Memory B cell (primary cell): ENCODE measurements around the gene HJURP.

ENCODE experiments used
- ATAC-seq: fragments of 150-1000 bp; cut with Tn5 transposase; 2 replicates; pipeline ENCODE4 v1.10.0; 2021; ENCODE audit warnings: low read depth, mild to moderate bottlenecking, moderate library complexity
- DNase-seq, 2 donors: peaks; one replicate each; pipeline ENCODE4 v3.0.0; 2022; ENCODE audit warnings: low spot score in 2 of 2
- H3K27ac Mint-ChIP-seq: one replicate; pipeline ENCODE4 v1.8.0; 2022; ENCODE audit warnings: mild to moderate bottlenecking, moderate library complexity, mixed read lengths
- H3K27me3 Mint-ChIP-seq: one replicate; pipeline ENCODE4 v1.8.0; 2022; ENCODE audit warnings: mixed read lengths
- H3K36me3 Mint-ChIP-seq: one replicate; pipeline ENCODE4 v1.8.0; 2022; ENCODE audit warnings: mild to moderate bottlenecking, mixed read lengths
- H3K4me1 Mint-ChIP-seq: one replicate; pipeline ENCODE4 v1.8.0; 2022; ENCODE audit warnings: mixed read lengths
- H3K4me3 Mint-ChIP-seq: one replicate; pipeline ENCODE4 v1.8.0; 2022; ENCODE audit warnings: mild to moderate bottlenecking, moderate library complexity, mixed read lengths
- H3K9me3 Mint-ChIP-seq: one replicate; pipeline ENCODE4 v1.8.0; 2022; ENCODE audit warnings: mixed read lengths

The HJURP gene

DNA sequence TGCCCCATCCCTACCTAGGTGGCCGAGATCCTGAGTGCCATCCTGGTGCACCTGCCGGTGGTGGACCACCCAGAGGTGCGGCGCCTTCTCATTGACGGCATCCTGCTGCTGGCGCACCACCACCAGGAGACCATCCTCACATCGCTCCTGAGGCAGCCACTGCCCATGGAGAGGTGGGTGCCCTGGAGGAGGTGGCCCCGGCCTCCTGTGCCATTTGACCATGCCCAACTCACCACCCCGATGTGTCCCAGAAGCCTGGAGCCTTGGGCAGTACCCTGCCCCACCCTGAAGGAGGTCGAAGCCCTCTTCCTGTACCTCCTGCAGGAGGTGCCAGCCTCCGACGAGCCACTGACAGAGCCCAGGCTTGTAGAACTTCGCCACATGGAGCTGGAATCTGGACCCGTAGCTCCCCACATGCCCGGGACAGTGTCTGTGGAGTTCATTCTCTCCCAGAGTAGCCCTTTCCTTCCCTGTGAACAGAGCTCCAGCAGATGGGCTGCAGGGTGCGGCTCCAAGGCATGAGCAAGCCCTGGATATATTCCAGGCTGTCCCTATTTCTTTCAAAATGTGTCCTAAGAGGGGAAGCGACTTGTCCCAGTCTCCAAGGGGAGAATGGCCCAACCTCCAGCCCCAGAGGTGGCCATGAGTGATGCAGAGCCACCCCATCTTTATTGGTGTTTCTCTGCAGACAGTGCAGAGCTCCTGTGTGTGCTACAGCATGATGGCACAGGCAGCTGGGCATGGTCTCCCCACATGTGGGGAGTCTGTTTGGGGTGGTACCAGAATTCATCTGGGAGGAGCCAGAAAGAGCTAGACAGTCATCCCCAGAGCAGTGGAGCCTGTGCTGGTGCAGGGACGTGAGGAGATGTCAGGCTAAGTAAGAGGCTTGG lies 34.2 kb downstream of the HJURP start:
- no peak overlapping the region for H3K4me3 Mint-ChIP-seq
- H3K4me1 Mint-ChIP-seq = no peaks in the 10 kb centered on the region
- H3K27me3 Mint-ChIP-seq = peaks cover 11% of the 10 kb centered on the region
- H3K36me3 Mint-ChIP-seq = no peaks in the 10 kb centered on the region
- no peaks in the 10 kb centered on the region for H3K9me3 Mint-ChIP-seq
- DNase-seq = no peak
- H3K27ac Mint-ChIP-seq = no peak overlapping the region
- ATAC-seq = no peak

DNA sequence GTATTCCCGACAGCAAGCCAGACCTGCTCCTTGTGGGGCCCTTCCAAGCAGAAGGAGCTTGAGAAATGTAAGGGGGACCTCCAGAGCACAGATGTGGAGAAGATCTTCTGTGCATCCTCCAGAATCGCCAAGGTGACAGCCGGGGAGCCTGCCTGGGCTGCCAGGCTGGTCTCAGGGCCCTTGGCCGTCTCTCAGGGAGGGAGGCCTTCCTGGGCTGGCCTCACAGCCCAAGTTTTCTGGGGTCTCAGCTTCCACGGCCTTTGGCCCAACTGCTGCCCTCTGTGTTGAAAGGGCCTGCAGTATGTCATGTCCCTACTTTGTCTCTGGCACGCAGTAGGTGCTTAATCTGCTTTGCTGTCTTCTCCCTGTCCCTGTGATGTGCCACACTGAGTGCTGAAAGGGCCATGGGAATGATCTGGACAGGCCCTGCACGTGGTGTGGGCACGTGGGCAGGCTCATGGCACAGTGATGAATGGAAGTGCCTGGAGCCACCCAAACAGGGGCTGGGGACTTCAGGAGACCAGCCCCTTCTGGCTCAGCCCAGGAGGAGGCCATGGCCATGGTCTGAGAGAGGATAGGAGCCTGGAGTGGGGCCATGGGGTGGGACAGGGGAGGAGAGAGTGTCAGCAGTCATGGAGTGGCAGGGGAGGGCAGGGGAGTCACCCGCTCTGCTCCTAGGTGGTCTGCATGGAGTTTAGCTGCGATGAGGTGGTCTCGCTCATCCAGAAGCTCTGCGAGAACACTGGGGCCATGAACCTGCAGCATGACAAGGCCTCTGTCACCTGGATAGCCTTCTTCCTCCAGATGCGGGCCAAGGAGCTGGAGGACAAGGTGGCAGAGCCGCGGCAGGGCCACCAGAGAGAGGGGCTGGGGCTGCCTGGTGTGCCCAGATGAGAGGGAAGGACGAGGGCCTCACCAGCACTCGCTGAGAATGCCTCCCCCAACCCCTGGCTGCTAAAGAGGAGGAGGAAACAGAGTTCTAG lies 35.4 kb downstream of the HJURP start:
- DNase-seq (no peak), ATAC-seq (no peak)
- Mint-ChIP-seq H3K27me3 (peaks cover 11% of the 10 kb centered on the region), H3K4me3 (no peak overlapping the region), H3K9me3 (no peaks in the 10 kb centered on the region), H3K27ac (no peak overlapping the region), H3K36me3 (no peaks in the 10 kb centered on the region), H3K4me1 (no peaks in the 10 kb centered on the region)

DNA sequence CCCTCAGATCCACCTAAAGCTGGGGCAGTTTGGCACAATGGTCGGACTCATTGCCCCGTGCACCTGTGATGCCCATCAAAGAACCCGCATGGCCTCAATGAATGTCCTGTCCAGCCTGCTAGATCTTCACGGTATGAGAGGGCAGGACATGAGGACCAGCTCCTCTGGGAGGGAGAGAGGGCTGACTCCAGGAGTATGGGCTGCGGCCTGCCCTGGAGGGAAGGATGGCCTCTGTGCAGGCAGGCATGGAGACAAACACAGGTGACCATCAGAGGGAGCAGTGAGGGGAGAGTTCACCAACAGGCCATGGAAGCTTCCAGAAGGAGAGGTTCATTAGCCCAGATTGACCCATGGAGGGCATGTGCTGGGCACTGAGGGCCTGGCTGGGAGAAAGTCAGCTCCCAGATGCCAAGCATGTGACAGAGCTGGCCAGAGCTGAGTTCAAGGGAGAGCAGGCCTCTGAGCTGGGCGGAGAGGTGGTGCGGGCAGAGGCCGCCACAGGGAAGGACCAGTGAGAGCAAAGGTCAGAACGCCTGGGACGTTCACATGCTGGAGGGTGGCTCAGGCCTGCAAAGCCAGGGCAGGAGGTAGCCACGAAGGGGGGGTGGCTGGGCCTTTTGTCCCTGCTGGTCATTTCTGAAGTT lies 36.2 kb downstream of the HJURP start:
- Mint-ChIP-seq H3K36me3 (no peaks in the 10 kb centered on the region), H3K27me3 (peaks cover 11% of the 10 kb centered on the region), H3K9me3 (no peaks in the 10 kb centered on the region), H3K4me3 (no peak overlapping the region), H3K4me1 (no peaks in the 10 kb centered on the region), H3K27ac (no peak overlapping the region)
- DNase-seq = no peak
- no peak for ATAC-seq

DNA sequence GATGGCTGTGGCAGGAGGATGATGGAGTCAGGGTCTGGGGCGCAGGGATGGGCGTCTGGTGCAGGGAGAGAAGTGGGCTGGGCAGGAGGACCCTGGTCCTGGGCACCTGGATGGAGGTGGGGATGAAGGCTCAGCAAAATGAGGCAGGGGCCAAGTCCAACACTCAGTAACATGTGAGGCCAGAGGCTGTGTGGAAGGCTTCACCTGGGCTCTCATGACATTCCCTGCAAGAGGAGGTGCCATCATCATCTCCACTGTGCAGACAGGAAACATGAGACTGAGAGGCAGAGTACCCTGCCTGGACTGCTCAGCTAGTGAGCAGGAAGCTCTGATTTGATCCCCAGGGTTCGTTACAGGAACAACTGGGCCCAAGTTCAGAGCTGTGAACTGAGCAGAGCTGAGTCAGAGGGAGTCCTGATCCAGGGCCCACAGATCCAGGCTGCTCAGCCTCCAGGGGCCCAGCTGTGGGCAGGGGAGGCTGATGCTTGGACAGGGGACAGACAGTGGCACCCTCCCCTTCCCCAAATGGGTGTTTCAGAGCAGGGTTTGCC lies 36.9 kb downstream of the HJURP start:
- ATAC-seq (no peak), DNase-seq (no peak)
- Mint-ChIP-seq H3K27ac (no peak overlapping the region), H3K4me1 (no peaks in the 10 kb centered on the region), H3K4me3 (no peak overlapping the region), H3K36me3 (no peaks in the 10 kb centered on the region), H3K9me3 (no peaks in the 10 kb centered on the region), H3K27me3 (peaks cover 11% of the 10 kb centered on the region)

DNA sequence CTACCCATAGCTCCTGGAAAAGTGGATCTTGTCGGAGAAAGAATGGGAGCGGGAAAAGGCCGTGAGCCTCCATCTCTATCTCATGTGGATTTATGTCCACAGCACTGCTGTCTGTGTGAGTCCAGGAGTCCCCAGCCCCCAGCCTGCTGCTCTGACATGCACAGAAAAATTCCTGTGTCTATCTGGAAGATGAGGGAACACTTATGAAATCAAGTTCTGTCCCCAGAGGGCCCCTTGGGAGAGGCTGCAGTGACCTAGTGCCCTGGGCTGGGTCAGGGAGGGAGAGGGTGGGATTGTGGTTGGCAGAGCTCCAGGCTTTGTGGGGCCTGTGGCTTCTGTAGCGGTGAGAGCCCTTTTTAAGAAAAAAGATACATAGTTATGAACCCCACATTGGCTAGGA lies 37.6 kb downstream of the HJURP start:
- no peak for ATAC-seq
- Mint-ChIP-seq H3K27me3 (peaks cover 13% of the 10 kb centered on the region), H3K36me3 (no peaks in the 10 kb centered on the region), H3K4me3 (no peak overlapping the region), H3K4me1 (no peaks in the 10 kb centered on the region), H3K9me3 (no peaks in the 10 kb centered on the region), H3K27ac (no peak overlapping the region)
- DNase-seq = no peak

DNA sequence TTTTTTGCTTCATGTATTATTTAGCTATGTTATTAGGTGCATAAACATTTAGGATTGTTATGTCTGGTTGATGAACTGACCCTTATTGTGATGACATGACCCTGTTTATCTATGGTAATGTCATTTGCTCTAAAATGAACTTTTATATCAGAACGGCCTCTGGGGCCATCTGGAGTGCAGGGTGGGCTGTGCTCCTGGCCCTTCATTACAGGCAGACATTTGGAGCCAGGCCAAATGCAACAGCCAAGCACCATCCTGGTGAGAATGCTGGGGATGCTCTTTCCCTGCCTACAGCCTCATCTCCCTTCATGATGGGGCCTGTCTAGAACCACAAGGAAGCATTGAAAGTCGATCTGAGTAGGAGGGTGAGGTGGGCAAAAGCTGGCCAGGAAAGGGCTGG lies 38.0 kb downstream of the HJURP start:
- no peak overlapping the region for H3K27ac Mint-ChIP-seq
- no peak overlapping the region for H3K4me3 Mint-ChIP-seq
- no peaks in the 10 kb centered on the region for H3K4me1 Mint-ChIP-seq
- H3K9me3 Mint-ChIP-seq = no peaks in the 10 kb centered on the region
- ATAC-seq (no peak), DNase-seq (no peak)
- H3K27me3 Mint-ChIP-seq = peaks cover 13% of the 10 kb centered on the region
- H3K36me3 Mint-ChIP-seq = no peaks in the 10 kb centered on the region

DNA sequence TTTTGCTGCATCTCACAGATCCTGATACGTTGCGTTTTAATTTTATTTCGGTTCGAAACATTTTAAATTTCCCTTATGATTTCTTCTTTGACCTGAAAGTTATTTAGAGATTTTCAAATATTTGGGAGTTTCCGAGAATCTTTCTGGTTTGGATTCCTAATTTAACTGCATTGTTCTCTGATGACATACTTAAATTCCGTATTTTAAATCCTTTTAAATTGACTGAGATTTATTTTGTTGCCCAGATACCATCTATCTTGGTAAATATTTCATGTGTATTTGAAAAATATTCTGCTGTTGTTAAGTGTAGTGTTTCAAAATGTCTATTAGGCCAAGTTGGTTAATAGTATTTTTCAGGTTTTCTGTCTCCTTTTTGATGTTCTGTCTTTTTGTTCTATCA lies 38.5 kb downstream of the HJURP start:
- Mint-ChIP-seq H3K36me3 (no peaks in the 10 kb centered on the region), H3K4me3 (no peak overlapping the region), H3K27ac (no peak overlapping the region), H3K27me3 (peaks cover 13% of the 10 kb centered on the region), H3K9me3 (no peaks in the 10 kb centered on the region), H3K4me1 (no peaks in the 10 kb centered on the region)
- DNase-seq = no peak
- ATAC-seq = no peak

DNA sequence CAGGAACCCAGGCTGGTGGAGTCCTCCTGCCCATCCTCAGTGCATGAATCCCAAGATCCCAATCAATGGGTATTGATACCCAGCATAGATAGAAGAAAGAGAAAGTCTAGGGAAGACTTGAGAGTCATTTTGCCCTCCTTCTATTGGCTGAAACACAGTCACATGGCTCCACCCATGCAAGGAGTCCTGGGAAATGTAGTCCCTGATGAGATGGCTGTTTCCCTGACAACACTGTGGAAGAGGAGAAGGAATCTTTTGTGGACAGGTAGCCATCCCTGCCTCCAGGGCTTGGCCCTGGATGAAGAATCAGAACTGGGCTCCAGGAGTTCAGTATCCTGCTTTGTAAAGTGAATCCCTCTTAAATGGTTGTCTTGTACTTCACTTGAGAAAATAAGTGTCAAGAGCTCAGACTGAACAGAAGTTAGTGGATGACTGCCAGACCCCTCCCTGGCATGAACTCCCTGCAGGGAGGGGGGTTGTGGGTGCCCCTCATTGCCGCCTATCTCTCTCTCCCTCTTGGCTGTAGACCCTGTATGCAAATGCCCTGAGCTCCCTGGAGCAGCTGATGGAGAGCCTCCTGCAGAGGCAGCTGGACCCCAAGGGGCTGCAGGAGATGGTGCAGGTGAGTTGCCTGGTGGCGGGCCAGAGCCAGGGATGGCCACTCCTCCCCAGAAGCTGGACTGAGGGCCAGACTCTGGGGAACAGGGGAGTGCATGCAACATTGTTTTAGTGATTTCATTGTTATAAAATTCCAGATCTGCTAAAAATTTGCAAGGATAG lies 40.1 kb downstream of the HJURP start:
- Mint-ChIP-seq H3K4me1 (no peaks in the 10 kb centered on the region), H3K9me3 (no peaks in the 10 kb centered on the region), H3K27ac (no peak overlapping the region), H3K36me3 (no peaks in the 10 kb centered on the region), H3K27me3 (peaks cover 16% of the 10 kb centered on the region), H3K4me3 (no peak overlapping the region)
- ATAC-seq (no peak), DNase-seq (no peak)

DNA sequence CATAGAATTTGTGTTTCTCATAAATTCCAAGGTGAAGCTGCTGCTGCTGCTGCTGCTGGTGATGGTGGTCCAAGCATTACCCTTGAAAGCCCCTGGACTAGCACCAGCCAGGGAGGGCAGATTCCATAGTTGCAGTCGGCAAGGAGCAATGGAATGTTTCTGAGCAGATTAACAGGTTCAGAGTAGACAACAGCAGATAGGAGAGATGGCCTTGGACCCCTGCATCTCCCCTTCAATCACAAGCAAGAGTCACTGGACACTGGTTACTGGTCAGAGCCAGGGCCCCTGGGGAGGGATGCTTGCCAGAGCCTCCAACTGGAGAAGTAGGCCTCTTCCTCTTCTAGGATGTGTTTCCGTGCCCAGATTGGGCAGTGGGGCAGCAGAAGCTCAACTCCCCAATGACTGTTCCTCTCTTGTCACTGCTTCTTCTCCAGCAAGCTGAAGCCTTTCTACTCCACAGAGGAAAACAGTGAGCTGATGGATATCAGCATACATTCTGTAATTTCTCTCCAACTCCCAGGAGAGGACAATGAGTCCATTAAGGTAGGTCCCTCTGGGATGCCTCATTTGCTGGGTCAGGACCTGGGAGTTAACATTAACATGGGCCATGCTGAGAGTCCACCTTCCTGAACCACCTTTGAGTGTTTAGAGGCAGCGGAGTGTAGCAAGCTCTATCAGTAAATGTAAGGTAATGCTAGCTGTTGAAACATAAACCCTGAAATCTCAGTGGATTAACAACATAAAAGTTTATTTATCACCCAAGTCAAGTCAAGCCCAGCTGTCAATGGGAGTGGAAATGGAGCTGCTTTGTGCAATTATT lies 40.9 kb downstream of the HJURP start:
- no peaks in the 10 kb centered on the region for H3K9me3 Mint-ChIP-seq
- H3K27me3 Mint-ChIP-seq = peaks cover 13% of the 10 kb centered on the region
- H3K36me3 Mint-ChIP-seq = no peaks in the 10 kb centered on the region
- DNase-seq (no peak), ATAC-seq (no peak)
- H3K4me3 Mint-ChIP-seq = no peak overlapping the region
- no peaks in the 10 kb centered on the region for H3K4me1 Mint-ChIP-seq
- no peak overlapping the region for H3K27ac Mint-ChIP-seq

DNA sequence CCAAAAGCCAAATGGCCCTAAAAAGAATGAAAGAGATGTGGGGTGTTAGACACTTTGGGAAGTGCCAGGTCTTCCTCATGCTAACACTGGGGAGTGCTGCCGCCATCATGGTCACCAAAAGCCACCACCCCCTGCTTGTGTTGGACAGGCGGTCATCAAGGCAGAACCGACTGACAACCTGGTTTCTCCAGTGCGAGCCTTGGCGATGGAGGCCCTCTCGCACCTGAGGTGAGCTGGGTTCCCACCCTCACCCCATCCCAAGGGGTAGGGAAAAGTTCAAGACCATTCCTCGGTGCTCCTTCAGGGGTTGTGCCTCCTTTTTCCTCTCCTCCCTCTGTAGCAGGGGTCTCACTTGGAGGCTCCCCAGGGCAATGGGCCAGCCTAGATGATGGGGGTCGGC lies 42.6 kb downstream of the HJURP start:
- no peak overlapping the region for H3K27ac Mint-ChIP-seq
- H3K4me3 Mint-ChIP-seq = no peak overlapping the region
- no peak for ATAC-seq
- no peak for DNase-seq
- no peaks in the 10 kb centered on the region for H3K9me3 Mint-ChIP-seq
- peaks cover 8% of the 10 kb centered on the region for H3K27me3 Mint-ChIP-seq
- H3K36me3 Mint-ChIP-seq = no peaks in the 10 kb centered on the region
- no peaks in the 10 kb centered on the region for H3K4me1 Mint-ChIP-seq

DNA sequence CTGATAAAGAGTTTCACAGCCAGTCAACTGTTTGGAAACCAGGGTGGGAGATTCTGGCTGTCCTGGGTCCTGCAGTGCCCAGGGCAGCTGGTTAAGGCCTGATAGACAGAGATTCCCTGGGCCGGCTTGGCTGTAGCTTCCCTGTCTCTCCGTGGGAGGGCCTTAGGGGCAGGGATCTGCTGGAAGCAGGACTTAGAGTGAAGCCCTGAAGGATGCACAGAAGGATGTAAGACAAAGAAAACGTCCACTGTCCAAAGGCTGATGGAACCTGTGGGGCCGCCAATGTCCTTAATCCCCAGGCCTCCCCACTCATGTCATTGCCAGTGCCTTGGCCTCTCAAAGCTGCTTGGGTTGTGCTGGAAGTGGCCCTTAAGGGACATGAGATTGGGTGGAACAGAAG lies 43.2 kb downstream of the HJURP start:
- Mint-ChIP-seq H3K4me1 (no peaks in the 10 kb centered on the region), H3K27me3 (peaks cover 8% of the 10 kb centered on the region), H3K36me3 (no peaks in the 10 kb centered on the region), H3K9me3 (no peaks in the 10 kb centered on the region), H3K4me3 (no peak overlapping the region), H3K27ac (no peak overlapping the region)
- no peak for ATAC-seq
- no peak for DNase-seq

DNA sequence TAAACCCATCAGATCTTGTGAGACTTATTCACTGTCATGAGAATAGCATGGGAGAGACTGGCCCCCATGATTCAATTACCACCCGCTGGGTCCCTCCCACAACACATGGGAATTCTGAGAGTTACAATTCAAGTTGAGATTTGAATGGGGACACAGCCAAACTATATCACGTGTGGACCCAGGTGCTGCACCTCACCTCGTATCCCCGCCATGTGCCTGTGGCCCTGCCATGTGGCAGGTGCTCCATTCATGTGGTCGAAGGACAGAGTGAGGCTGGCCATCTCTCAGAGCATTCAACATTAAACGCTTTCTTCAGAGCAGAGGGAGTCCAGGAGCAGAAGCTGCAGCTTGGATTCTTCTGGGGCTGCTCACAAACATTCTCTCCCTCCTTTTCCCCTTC lies 44.0 kb downstream of the HJURP start:
- DNase-seq (no peak), ATAC-seq (no peak)
- Mint-ChIP-seq H3K27me3 (peaks cover 8% of the 10 kb centered on the region), H3K4me1 (no peaks in the 10 kb centered on the region), H3K9me3 (no peaks in the 10 kb centered on the region), H3K4me3 (no peak overlapping the region), H3K27ac (no peak overlapping the region), H3K36me3 (no peaks in the 10 kb centered on the region)
